IMR-90 (cell line): ENCODE measurements around the gene C4B. TPM values are rescaled to one million over a fixed set of nuclear protein-coding genes. Genes with fewer than 3 reads are reported as not detected.

ENCODE experiments used
- ATAC-seq: fragments of 200-7000 bp; cut with Tn5 transposase; 2 replicates; pipeline ENCODE4 v1.9.1; 2020; ENCODE audit warnings: low read depth, mild to moderate bottlenecking, moderate library complexity
- BruUV-seq: library from RNA; stranded (reverse); fragments of 400-500 nt; replicated peaks from 2 replicates; lab custom pipeline; 2021; lab: Mats Ljungman, UMichigan
- CTCF ChIA-PET: fragments of 300-600 bp; formaldehyde crosslinking; extraction: SDS; loops from one replicate; lab custom pipeline; 2021; ENCODE audit warnings: antibody characterized with exemption; lab: Yijun Ruan, JAX
- POLR2A ChIA-PET: fragments of 300-600 bp; sonication (Branson Sonifier 250); formaldehyde crosslinking; loops from one replicate; lab custom pipeline; 2022; ENCODE audit warnings: antibody characterized with exemption; ENCODE audit not compliant: unreplicated experiment; lab: Charles Lee
- DNase-seq: peaks from one replicate; pipeline ENCODE4 v3.0.0; 2013
- H2AFZ ChIP-seq: replicated peaks from 2 replicates; pipeline ENCODE3; 2013; ENCODE audit warnings: low read length, mild to moderate bottlenecking; ENCODE audit not compliant: poor library complexity
- H2AK5ac ChIP-seq: 2 replicates; pipeline ENCODE4 v1.6.1; 2013; ENCODE audit warnings: low read depth, low read length, inconsistent platforms
- H2AK9ac ChIP-seq: replicated peaks from 2 replicates; pipeline ENCODE3; 2013; ENCODE audit warnings: mild to moderate bottlenecking, low read depth, low read length, moderate library complexity; ENCODE audit not compliant: poor library complexity
- H2BK120ac ChIP-seq: 2 replicates; pipeline ENCODE4 v1.6.1; 2013; ENCODE audit warnings: low read depth, low read length, inconsistent platforms
- H2BK15ac ChIP-seq: 3 replicates; pipeline ENCODE4 v1.6.1; 2013; ENCODE audit warnings: low read depth, low read length, inconsistent platforms
- H2BK20ac ChIP-seq: 2 replicates; pipeline ENCODE4 v1.6.1; 2013; ENCODE audit warnings: low read depth, mild to moderate bottlenecking, inconsistent platforms, low read length, moderate library complexity
- H2BK5ac ChIP-seq: 2 replicates; pipeline ENCODE4 v1.6.1; 2013; ENCODE audit warnings: mild to moderate bottlenecking, low read depth, low read length, inconsistent platforms; ENCODE audit not compliant: poor library complexity, severe bottlenecking
- H3K14ac ChIP-seq: replicated peaks from 2 replicates; pipeline ENCODE4 v1.6.1; 2013; ENCODE audit warnings: low read depth, low read length, inconsistent platforms
- H3K18ac ChIP-seq: 2 replicates; pipeline ENCODE4 v1.6.1; 2013; ENCODE audit warnings: low read depth, low read length, control low read depth
- H3K23ac ChIP-seq: 2 replicates; pipeline ENCODE4 v1.6.1; 2013; ENCODE audit warnings: low read depth, low read length, inconsistent platforms
- H3K27ac ChIP-seq: 2 replicates; pipeline ENCODE4 v1.5.1; 2013; ENCODE audit warnings: mild to moderate bottlenecking, control low read depth, low read length; ENCODE audit not compliant: insufficient read depth
- H3K27me3 ChIP-seq: 2 replicates; pipeline ENCODE4 v1.6.1; 2013; ENCODE audit warnings: low read length; ENCODE audit not compliant: control insufficient read depth, insufficient read depth
- H3K36me3 ChIP-seq: 2 replicates; pipeline ENCODE4 v1.6.1; 2013; ENCODE audit warnings: low read length, mixed read lengths; ENCODE audit not compliant: control insufficient read depth, insufficient read depth
- H3K4ac ChIP-seq: 2 replicates; pipeline ENCODE4 v1.6.1; 2013; ENCODE audit warnings: low read depth, low read length, inconsistent platforms
- H3K4me1 ChIP-seq: 2 replicates; pipeline ENCODE4 v1.6.1; 2013; ENCODE audit warnings: low read length, mixed read lengths; ENCODE audit not compliant: control insufficient read depth, insufficient read depth
- H3K4me2 ChIP-seq: 2 replicates; pipeline ENCODE4 v1.6.1; 2013; ENCODE audit warnings: low read depth, mild to moderate bottlenecking, control low read depth, low read length, moderate library complexity
- H3K4me3 ChIP-seq: 2 replicates; pipeline ENCODE4 v1.5.1; 2013; ENCODE audit warnings: low read depth, mild to moderate bottlenecking, control low read depth, low read length, moderate library complexity; ENCODE audit not compliant: insufficient read depth
- H3K56ac ChIP-seq: 2 replicates; pipeline ENCODE4 v1.6.1; 2013; ENCODE audit warnings: low read length, inconsistent platforms; ENCODE audit not compliant: insufficient read depth; ENCODE audit errors: extremely low read depth
- H3K79me1 ChIP-seq, 2 experiments: 2 replicates each; pipeline ENCODE4 v1.6.1; 2013; ENCODE audit warnings: low read length in 2 of 2, inconsistent platforms in 1 of 2, low read depth in 1 of 2
- H3K9ac ChIP-seq: 2 replicates; pipeline ENCODE4 v1.6.1; 2013; ENCODE audit warnings: low read depth, low read length, control low read depth
- H3K9me1 ChIP-seq: 2 replicates; pipeline ENCODE4 v1.6.1; 2013; ENCODE audit warnings: low read length, inconsistent platforms; ENCODE audit not compliant: insufficient read depth
- H3K9me3 ChIP-seq: 2 replicates; pipeline ENCODE4 v1.6.1; 2013; ENCODE audit warnings: low read length; ENCODE audit not compliant: control insufficient read depth, insufficient read depth
- H4K20me1 ChIP-seq: 2 replicates; pipeline ENCODE4 v1.6.1; 2013; ENCODE audit warnings: low read length, inconsistent platforms; ENCODE audit not compliant: insufficient read depth
- H4K5ac ChIP-seq: 2 replicates; pipeline ENCODE4 v1.6.1; 2013; ENCODE audit warnings: mild to moderate bottlenecking, low read depth, low read length, control low read depth
- H4K8ac ChIP-seq, 2 experiments: 2 replicates each; pipeline ENCODE4 v1.6.1; 2013; ENCODE audit warnings: low read depth in 2 of 2, low read length in 2 of 2, control low read depth in 1 of 2, inconsistent platforms in 1 of 2
- H4K91ac ChIP-seq: 2 replicates; pipeline ENCODE4 v1.6.1; 2013; ENCODE audit warnings: low read depth, low read length, inconsistent platforms; ENCODE audit not compliant: insufficient read depth
- CHD1 ChIP-seq: IDR thresholded peaks from 2 replicates; pipeline ENCODE4 v1.6.1; 2012; ENCODE audit warnings: low read depth, low read length, improper control_type of control experiment
- FOS ChIP-seq: fragments of 150-350 bp; IDR thresholded peaks from 2 replicates; pipeline ENCODE4 v1.6.1; 2016; ENCODE audit warnings: low read depth, low read length
- WGBS, 2 experiments: methylation state at CpG; one replicate each; pipeline versions ENCODE4 v1.1.5 to v1.1.7; 2013; ENCODE audit warnings: missing lambda C conversion rate in 2 of 2; ENCODE audit not compliant: insufficient read length in 1 of 2; ENCODE audit errors: extremely low coverage in 2 of 2; 5-methylcytosine and 5-hydroxymethylcytosine counted together
- dilution Hi-C: fragments of 300-500 bp; cut with HindIII; formaldehyde crosslinking; loops from one replicate; pipeline ENCODE4 v1.14.3; 2018; ENCODE audit warnings: low sequenced_read_pairs; ENCODE audit not compliant: unreplicated experiment
- in situ Hi-C: fragments of 300-500 bp; cut with MboI; formaldehyde crosslinking; loops from 3 replicates; pipeline ENCODE4 v1.14.3; 2019; ENCODE audit warnings: low sequenced_read_pairs, inconsistent platforms, mixed read lengths
- intact Hi-C: fragments of 100-400 bp; cut with micrococcal nuclease; formaldehyde crosslinking; loops from 2 replicates; pipeline ENCODE4 v1.10.0; 2022
- polyA plus RNA-seq, 3 experiments: library from polyadenylated mRNA; depleted of rRNA; stranded (reverse); fragments of >200 nt; gene quantifications; 2 replicates each; pipeline ENCODE4 v1.2.3, GENCODE V29; 2012; ENCODE audit warnings: low replicate concordance in 1 of 3
- total RNA-seq: library from RNA; depleted of rRNA; stranded (reverse); fragments of >200 nt; gene quantifications from 2 replicates; pipeline ENCODE4 v1.2.3, GENCODE V29; 2012

C4B gene
- total and polyA plus RNA-seq, 2 of the 4 experiments (the other 2 are of a cell fraction), result 0.54 to 4.2 TPM

DNA sequence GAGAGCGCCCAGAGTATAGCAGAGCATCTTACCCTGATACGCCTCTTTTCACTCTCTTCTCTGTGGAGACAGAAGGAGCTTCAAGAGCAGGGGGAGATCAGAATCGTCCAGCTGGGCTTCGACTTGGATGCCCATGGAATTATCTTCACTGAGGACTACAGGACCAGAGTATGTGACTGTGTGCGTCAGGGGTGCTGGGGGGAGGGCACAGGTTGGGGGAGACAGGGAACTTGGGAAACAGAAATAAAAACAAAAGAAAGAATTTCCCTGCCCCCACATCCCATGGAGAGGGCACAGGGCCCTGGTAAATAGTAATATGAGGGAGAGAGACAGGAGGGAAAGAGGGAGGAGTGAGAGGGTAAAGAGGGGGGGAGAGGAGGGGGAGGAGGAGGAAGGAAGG, 35.8 kb upstream of the C4B start:
- H4K8ac ChIP-seq, result no peak overlapping the region
- no peaks in the 10 kb centered on the region; the same call in 1 of the 2 replicates for H4K20me1 ChIP-seq
- in situ Hi-C loops (loop anchor here (10.0 kb wide), 2 partner anchors 136 to 196 kb away; partner anchors contain the start of genes AGPAT1 and RNF5), dilution Hi-C loops (no loop called here), intact Hi-C loops (no loop called here)
- ATAC-seq (no peak), DNase-seq (no peak)
- no peak overlapping the region for H4K5ac ChIP-seq
- ChIA-PET CTCF (no interaction called here), POLR2A (no interaction called here)
- no peak overlapping the region for H2AK5ac ChIP-seq
- H3K9me1 ChIP-seq, result no peaks in the 10 kb centered on the region; the same call in 1 of the 2 replicates
- H3K4me2 ChIP-seq, result no peak overlapping the region
- TF ChIP-seq CHD1 (no peak), FOS (no peak)
- H3K9ac ChIP-seq, result no peak overlapping the region
- no peaks in the 10 kb centered on the region for H3K9me3 ChIP-seq
- no peak overlapping the region for H3K4ac ChIP-seq
- no peak overlapping the region for H2BK15ac ChIP-seq
- H2BK120ac ChIP-seq, result no peak overlapping the region
- no peak overlapping the region for H3K14ac ChIP-seq
- peaks cover 10% of the 10 kb centered on the region; the same call in 1 of the 2 replicates for H3K36me3 ChIP-seq
- no TSS peak for BruUV-seq
- H3K23ac ChIP-seq, result no peak overlapping the region
- H3K56ac ChIP-seq, result no peak overlapping the region
- H3K27me3 ChIP-seq, result no peaks in the 10 kb centered on the region
- no peaks in the 10 kb centered on the region for H3K4me1 ChIP-seq
- H2AK9ac ChIP-seq, result no peak overlapping the region
- no peak overlapping the region for H2BK20ac ChIP-seq
- H3K79me1 ChIP-seq, result peaks cover 7 to 19% of the 10 kb centered on the region in 2 experiments; a peak in 3 of 4 replicates
- H4K91ac ChIP-seq, result no peak overlapping the region
- H3K4me3 ChIP-seq, result no peak overlapping the region
- no peak overlapping the region for H2BK5ac ChIP-seq
- H2AFZ ChIP-seq, result no peak overlapping the region
- WGBS, 2 experiments, result no CpG with 5 or more reads among the region's 5 CpGs
- H3K27ac ChIP-seq, result no peak overlapping the region
- no peak overlapping the region for H3K18ac ChIP-seq
